ENCODE results near the gene GAB3.
"Not testable (repeated sequence)": the region's sequence is repeated elsewhere in the genome, so short reads cannot be mapped to it uniquely, and the experiment has no call there.

GAB3 gene

DNA sequence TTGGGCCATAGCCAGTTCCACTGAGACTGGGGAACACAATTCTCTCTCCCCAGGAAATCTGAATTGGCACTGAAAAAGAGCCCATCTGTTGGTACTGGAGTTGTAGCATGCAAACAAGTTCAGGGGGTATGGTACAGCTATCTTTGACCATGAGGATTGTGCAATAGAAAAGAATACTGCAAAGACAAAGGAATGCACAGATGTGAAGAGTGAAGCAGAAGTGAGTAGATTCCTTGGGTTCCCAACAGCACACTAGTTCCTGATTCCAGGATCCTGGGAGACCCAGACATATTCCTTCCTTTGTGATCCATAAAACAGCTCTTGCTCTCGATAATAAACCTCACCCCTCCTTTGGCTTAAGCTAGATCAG lies 54.2 kb downstream of the GAB3 start:
- Histone ChIP-seq H4K20me1 (ENCODE audit: insufficient read depth, low read length) (no peaks in the 10 kb centered on the region), H3K9me3 (ENCODE audit: insufficient read depth, low read length, severe bottlenecking) (no peaks in the 10 kb centered on the region), H3K27me3 (ENCODE audit: insufficient read depth, low read length, poor library complexity) (no peaks in the 10 kb centered on the region), H3K9ac (ENCODE audit: low read depth, low read length) (no peak overlapping the region), H3K4me1 (ENCODE audit: insufficient read depth, low read length) (no peaks in the 10 kb centered on the region), H3K79me2 (ENCODE audit: insufficient read depth, low read length) (no peaks in the 10 kb centered on the region), H3K36me3 (ENCODE audit: insufficient read depth, low read length) (peaks cover 62% of the 10 kb centered on the region), H3K4me3 (ENCODE audit: low read depth in 1 of 2, low read length in 2 of 2) (no peak overlapping the region), H3K27ac (ENCODE audit: low read length) (no peak overlapping the region), H2AFZ (ENCODE audit: low read depth, low read length) (no peak overlapping the region), H3K4me2 (ENCODE audit: insufficient read depth, low read length) (no peak overlapping the region)
- TF ChIP-seq EZH2 (IDR thresholded peaks at IDR 0.05; ENCODE audit: borderline replicate concordance, low read depth, low read length, severe bottlenecking): no peak
- TF ChIP-seq, protein P1, sequence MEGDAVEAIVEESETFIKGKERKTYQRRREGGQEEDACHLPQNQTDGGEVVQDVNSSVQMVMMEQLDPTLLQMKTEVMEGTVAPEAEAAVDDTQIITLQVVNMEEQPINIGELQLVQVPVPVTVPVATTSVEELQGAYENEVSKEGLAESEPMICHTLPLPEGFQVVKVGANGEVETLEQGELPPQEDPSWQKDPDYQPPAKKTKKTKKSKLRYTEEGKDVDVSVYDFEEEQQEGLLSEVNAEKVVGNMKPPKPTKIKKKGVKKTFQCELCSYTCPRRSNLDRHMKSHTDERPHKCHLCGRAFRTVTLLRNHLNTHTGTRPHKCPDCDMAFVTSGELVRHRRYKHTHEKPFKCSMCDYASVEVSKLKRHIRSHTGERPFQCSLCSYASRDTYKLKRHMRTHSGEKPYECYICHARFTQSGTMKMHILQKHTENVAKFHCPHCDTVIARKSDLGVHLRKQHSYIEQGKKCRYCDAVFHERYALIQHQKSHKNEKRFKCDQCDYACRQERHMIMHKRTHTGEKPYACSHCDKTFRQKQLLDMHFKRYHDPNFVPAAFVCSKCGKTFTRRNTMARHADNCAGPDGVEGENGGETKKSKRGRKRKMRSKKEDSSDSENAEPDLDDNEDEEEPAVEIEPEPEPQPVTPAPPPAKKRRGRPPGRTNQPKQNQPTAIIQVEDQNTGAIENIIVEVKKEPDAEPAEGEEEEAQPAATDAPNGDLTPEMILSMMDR (IDR thresholded peaks at IDR 0.05; ENCODE audit: borderline replicate concordance, extremely low read depth, low read length, poor library complexity, severe bottlenecking): no peak
- no peak for DNase-seq
- ATAC-seq (ENCODE audit: insufficient read depth, low read depth): no peak

DNA sequence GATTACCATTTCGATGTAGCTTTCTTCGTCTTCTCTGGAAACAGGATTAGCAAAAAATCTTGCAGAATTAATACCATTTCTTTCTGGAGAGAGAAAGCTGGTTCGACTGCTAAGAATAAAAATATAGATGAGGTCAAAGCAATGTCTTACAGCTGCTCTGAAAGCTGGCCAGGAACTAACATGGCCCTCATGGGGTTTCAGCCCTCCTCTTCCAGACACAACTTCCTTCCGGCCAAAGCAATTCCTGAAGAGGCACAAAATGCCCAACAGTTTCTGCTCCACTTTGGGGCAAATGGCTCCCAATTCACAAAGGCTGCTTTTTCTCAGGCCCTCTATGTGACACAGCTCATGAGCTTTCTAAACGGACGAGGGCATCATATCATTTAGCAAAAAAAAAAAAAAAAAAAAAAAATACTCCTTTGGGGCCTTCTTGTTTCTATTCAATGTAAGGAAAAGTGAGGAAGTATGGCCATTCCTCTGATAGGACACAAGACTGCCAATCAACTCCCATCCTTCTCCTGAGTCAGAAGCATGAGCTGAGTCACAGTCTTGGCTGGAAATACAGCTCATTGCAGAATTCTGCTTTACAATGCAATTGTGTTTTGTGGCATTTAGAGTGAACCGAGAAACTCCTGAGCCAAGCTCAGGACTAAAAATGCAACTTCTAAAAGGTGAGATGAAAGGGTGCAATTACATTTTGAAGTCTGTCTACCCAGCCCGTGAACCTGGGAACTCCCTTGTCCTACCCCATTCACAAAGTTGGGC lies 54.8 kb downstream of the GAB3 start:
- no peak for ATAC-seq (ENCODE audit: insufficient read depth, low read depth)
- H3K79me2 ChIP-seq (ENCODE audit: insufficient read depth, low read length): no peaks in the 10 kb centered on the region
- no peak for DNase-seq
- H2AFZ ChIP-seq (ENCODE audit: low read depth, low read length): no peak overlapping the region
- peaks cover 60% of the 10 kb centered on the region for H3K36me3 ChIP-seq (ENCODE audit: insufficient read depth, low read length)
- H4K20me1 ChIP-seq (ENCODE audit: insufficient read depth, low read length): no peaks in the 10 kb centered on the region
- no peak overlapping the region for H3K27ac ChIP-seq (ENCODE audit: low read length)
- H3K4me3 ChIP-seq (ENCODE audit: low read depth in 1 of 2, low read length in 2 of 2): no peak overlapping the region
- TF ChIP-seq, protein P1 (IDR thresholded peaks at IDR 0.05; ENCODE audit: borderline replicate concordance, extremely low read depth, low read length, poor library complexity, severe bottlenecking): no peak
- TF ChIP-seq EZH2 (IDR thresholded peaks at IDR 0.05; ENCODE audit: borderline replicate concordance, low read depth, low read length, severe bottlenecking): no peak
- H3K4me2 ChIP-seq (ENCODE audit: insufficient read depth, low read length): no peak overlapping the region
- no peaks in the 10 kb centered on the region for H3K27me3 ChIP-seq (ENCODE audit: insufficient read depth, low read length, poor library complexity)
- H3K4me1 ChIP-seq (ENCODE audit: insufficient read depth, low read length): no peaks in the 10 kb centered on the region
- H3K9ac ChIP-seq (ENCODE audit: low read depth, low read length): no peak overlapping the region
- no peaks in the 10 kb centered on the region for H3K9me3 ChIP-seq (ENCODE audit: insufficient read depth, low read length, severe bottlenecking)

DNA sequence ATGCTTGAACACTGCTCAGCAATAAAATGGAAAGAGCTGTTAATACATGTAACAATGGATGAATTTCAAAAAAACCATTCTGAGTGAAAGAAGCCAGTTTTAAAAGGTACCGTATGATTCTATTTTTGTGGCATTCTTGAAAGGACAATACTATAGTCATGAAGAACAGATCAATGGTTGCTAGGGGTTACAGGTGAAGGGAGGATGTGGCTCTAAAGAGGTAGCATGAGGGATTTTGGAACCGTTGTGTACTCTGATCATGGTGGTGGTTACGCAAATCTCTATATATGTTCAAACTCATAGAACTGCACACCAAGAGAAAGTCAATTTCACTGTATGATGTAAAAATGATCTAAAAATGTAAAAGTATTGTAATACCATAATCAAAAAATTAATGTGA lies 57.5 kb downstream of the GAB3 start:
- no peaks in the 10 kb centered on the region for H3K79me2 ChIP-seq (ENCODE audit: insufficient read depth, low read length)
- H3K4me2 ChIP-seq (ENCODE audit: insufficient read depth, low read length): no peak overlapping the region
- no peaks in the 10 kb centered on the region for H3K27me3 ChIP-seq (ENCODE audit: insufficient read depth, low read length, poor library complexity)
- ATAC-seq (ENCODE audit: insufficient read depth, low read depth): no peak
- no peaks in the 10 kb centered on the region for H4K20me1 ChIP-seq (ENCODE audit: insufficient read depth, low read length)
- H3K4me3 ChIP-seq (ENCODE audit: low read depth in 1 of 2, low read length in 2 of 2): no peak overlapping the region
- no peaks in the 10 kb centered on the region for H3K4me1 ChIP-seq (ENCODE audit: insufficient read depth, low read length)
- no peaks in the 10 kb centered on the region for H3K9me3 ChIP-seq (ENCODE audit: insufficient read depth, low read length, severe bottlenecking)
- H3K36me3 ChIP-seq (ENCODE audit: insufficient read depth, low read length): peaks cover 37% of the 10 kb centered on the region
- H3K9ac ChIP-seq (ENCODE audit: low read depth, low read length): no peak overlapping the region
- TF ChIP-seq, protein P1 (IDR thresholded peaks at IDR 0.05; ENCODE audit: borderline replicate concordance, extremely low read depth, low read length, poor library complexity, severe bottlenecking): no peak
- no peak for TF ChIP-seq EZH2 (IDR thresholded peaks at IDR 0.05; ENCODE audit: borderline replicate concordance, low read depth, low read length, severe bottlenecking)
- DNase-seq: no peak
- no peak overlapping the region for H2AFZ ChIP-seq (ENCODE audit: low read depth, low read length)
- H3K27ac ChIP-seq (ENCODE audit: low read length): no peak overlapping the region

DNA sequence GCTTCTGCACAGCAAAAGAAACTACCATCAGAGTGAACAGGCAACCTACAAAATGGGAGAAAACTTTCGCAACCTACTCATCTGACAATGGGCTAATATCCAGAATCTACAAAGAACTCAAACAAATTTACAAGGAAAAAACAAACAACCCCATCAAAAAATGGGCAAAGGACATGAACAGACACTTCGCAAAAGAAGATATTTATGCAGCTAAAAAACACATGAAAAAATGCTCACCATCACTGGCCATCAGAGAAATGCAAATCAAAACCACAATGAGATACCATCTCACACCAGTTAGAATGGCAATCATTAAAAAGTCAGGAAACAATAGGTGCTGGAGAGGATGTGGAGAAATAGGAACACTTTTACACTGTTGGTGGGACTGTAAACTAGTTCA lies 60.4 kb downstream of the GAB3 start:
- H3K27ac ChIP-seq (ENCODE audit: low read length); H3K36me3 ChIP-seq (ENCODE audit: insufficient read depth, low read length); DNase-seq; ATAC-seq (ENCODE audit: insufficient read depth, low read depth); H3K4me2 ChIP-seq (ENCODE audit: insufficient read depth, low read length); H3K27me3 ChIP-seq (ENCODE audit: insufficient read depth, low read length, poor library complexity); H3K4me1 ChIP-seq (ENCODE audit: insufficient read depth, low read length); H3K4me3 ChIP-seq (ENCODE audit: low read depth in 1 of 2, low read length in 2 of 2); H3K79me2 ChIP-seq (ENCODE audit: insufficient read depth, low read length); H3K9me3 ChIP-seq (ENCODE audit: insufficient read depth, low read length, severe bottlenecking); H3K9ac ChIP-seq (ENCODE audit: low read depth, low read length); H2AFZ ChIP-seq (ENCODE audit: low read depth, low read length); H4K20me1 ChIP-seq (ENCODE audit: insufficient read depth, low read length): not testable (repeated sequence)

DNA sequence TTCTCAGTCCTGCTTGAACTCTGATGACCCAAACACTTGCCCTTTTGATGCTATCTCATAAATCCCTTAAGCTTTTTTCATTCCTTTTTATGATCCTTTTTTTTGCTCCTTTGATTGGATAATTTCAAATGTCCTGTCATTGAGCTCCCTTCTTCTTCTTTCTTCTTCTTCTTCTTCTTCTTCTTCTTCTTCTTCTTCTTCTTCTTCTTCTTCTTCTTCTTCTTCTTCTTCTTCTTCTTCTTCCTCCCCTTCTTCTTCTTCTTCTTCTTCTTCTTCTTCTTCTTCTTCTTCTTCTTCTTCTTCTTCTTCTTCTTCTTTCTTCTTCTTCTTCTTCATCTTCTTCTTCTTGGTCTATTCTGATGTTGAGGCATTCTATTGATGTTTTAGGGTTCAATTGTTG lies 78.8 kb downstream of the GAB3 start:
- H3K4me3 ChIP-seq (ENCODE audit: low read depth in 1 of 2, low read length in 2 of 2); ATAC-seq (ENCODE audit: insufficient read depth, low read depth); H4K20me1 ChIP-seq (ENCODE audit: insufficient read depth, low read length); H3K27ac ChIP-seq (ENCODE audit: low read length); DNase-seq; H3K79me2 ChIP-seq (ENCODE audit: insufficient read depth, low read length); H3K9ac ChIP-seq (ENCODE audit: low read depth, low read length); H3K4me1 ChIP-seq (ENCODE audit: insufficient read depth, low read length); H3K4me2 ChIP-seq (ENCODE audit: insufficient read depth, low read length); H2AFZ ChIP-seq (ENCODE audit: low read depth, low read length); H3K9me3 ChIP-seq (ENCODE audit: insufficient read depth, low read length, severe bottlenecking); H3K27me3 ChIP-seq (ENCODE audit: insufficient read depth, low read length, poor library complexity): not testable (repeated sequence)
- peaks cover 10% of the 10 kb centered on the region; the same call in 1 of the 2 replicates for H3K36me3 ChIP-seq (ENCODE audit: insufficient read depth, low read length)

DNA sequence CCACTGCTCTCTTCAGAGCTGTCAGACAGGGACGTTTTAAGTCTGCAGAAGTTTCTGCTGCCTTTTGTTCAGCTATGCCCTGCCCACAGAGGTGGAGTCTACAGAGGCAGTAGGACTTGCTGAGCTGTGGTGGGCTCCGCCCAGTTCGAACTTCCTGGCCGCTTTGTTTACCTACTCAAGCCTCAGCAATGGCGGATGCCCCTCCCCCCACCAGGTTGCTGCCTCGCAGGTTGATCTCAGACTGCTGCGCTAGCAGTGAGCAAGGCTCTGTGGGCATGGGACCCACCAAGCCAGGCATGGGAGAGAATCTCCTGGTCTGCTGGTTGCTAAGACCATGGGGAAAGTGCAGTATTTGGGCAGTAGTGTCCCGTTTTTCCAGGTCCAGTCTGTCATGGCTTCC lies 80.0 kb downstream of the GAB3 start:
- H3K9me3 ChIP-seq (ENCODE audit: insufficient read depth, low read length, severe bottlenecking): not testable (repeated sequence)

More for the DNA sequence above, 80.0 kb downstream of the GAB3 start:
- not testable (repeated sequence) for H3K4me1 ChIP-seq (ENCODE audit: insufficient read depth, low read length); H3K4me3 ChIP-seq (ENCODE audit: low read depth in 1 of 2, low read length in 2 of 2); H3K4me2 ChIP-seq (ENCODE audit: insufficient read depth, low read length); H2AFZ ChIP-seq (ENCODE audit: low read depth, low read length); H3K27me3 ChIP-seq (ENCODE audit: insufficient read depth, low read length, poor library complexity); H4K20me1 ChIP-seq (ENCODE audit: insufficient read depth, low read length); H3K27ac ChIP-seq (ENCODE audit: low read length); ATAC-seq (ENCODE audit: insufficient read depth, low read depth); H3K79me2 ChIP-seq (ENCODE audit: insufficient read depth, low read length); H3K9ac ChIP-seq (ENCODE audit: low read depth, low read length); H3K36me3 ChIP-seq (ENCODE audit: insufficient read depth, low read length)
- DNase-seq: peak; percentile 21
